ENCODE measurements around the gene SH3RF1.

Gene SH3RF1

GRCh38 chr4:169044714-169045447, 225.9 kb downstream of the SH3RF1 start:
- H3K9me3 ChIP-seq (ENCODE audit: control insufficient read depth, insufficient read depth, low read length) = no peaks in the 10 kb centered on the region
- TF ChIP-seq EZH2phosphoT487 (IDR thresholded peaks at IDR 0.05; ENCODE audit: borderline replicate concordance, low read length) = no peak
- TF ChIP-seq, protein P1, sequence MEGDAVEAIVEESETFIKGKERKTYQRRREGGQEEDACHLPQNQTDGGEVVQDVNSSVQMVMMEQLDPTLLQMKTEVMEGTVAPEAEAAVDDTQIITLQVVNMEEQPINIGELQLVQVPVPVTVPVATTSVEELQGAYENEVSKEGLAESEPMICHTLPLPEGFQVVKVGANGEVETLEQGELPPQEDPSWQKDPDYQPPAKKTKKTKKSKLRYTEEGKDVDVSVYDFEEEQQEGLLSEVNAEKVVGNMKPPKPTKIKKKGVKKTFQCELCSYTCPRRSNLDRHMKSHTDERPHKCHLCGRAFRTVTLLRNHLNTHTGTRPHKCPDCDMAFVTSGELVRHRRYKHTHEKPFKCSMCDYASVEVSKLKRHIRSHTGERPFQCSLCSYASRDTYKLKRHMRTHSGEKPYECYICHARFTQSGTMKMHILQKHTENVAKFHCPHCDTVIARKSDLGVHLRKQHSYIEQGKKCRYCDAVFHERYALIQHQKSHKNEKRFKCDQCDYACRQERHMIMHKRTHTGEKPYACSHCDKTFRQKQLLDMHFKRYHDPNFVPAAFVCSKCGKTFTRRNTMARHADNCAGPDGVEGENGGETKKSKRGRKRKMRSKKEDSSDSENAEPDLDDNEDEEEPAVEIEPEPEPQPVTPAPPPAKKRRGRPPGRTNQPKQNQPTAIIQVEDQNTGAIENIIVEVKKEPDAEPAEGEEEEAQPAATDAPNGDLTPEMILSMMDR (IDR thresholded peaks at IDR 0.05; ENCODE audit: low read depth, low read length, poor library complexity, severe bottlenecking) = no peak
- H3K4me2 ChIP-seq (ENCODE audit: low read length) = no peak overlapping the region

More at GRCh38 chr4:169044714-169045447, 225.9 kb downstream of the SH3RF1 start:
- H3F3A ChIP-seq (ENCODE audit: control insufficient read depth, insufficient read depth) = no peaks in the 10 kb centered on the region
- no peaks in the 10 kb centered on the region for H3K9me2 ChIP-seq (replicated peaks; ENCODE audit: control insufficient read depth, low read length)
- no peaks in the 10 kb centered on the region for H3K4me1 ChIP-seq (ENCODE audit: control insufficient read depth, low read length)
- H3K36me3 ChIP-seq (ENCODE audit: control insufficient read depth, low read length) = no peaks in the 10 kb centered on the region
- no peak overlapping the region for H3K27ac ChIP-seq (ENCODE audit: low read depth, low read length)
- no peaks in the 10 kb centered on the region for H3K79me2 ChIP-seq (ENCODE audit: control insufficient read depth, low read length)
- no peaks in the 10 kb centered on the region for H4K20me1 ChIP-seq (ENCODE audit: control insufficient read depth, insufficient read depth, low read depth, low read length)
- H3K27me3 ChIP-seq (ENCODE audit: control insufficient read depth, low read length) = no peaks in the 10 kb centered on the region
- no peak overlapping the region for H3K4me3 ChIP-seq (ENCODE audit: low read length)

All from DOHH2 (cell line).